ENCODE data around the gene PRAMEF11. TPM values are rescaled to one million over a fixed set of nuclear protein-coding genes. Genes with fewer than 3 reads are reported as not detected.

The PRAMEF11 gene
- total and polyA plus RNA-seq, 10 of the 15 experiments (the other 5 are each of a cell fraction or from before 2014, with no cell fraction given) = not detected

- 19% methylated on average over 8 of the region's 8 CpGs for WGBS (ENCODE audit: insufficient coverage, insufficient replicate concordance, low lambda C conversion rate, missing lambda C conversion rate)
- Histone ChIP-seq H3K4me1 (ENCODE audit: control insufficient read depth, insufficient read depth, low read length) (no peaks in the 10 kb centered on the region), H3K27ac (ENCODE audit: control insufficient read depth, insufficient read depth) (no peak overlapping the region), H2AFZ (ENCODE audit: control insufficient read depth, low read depth, low read length) (no peak overlapping the region), H3K4me3 (no peak overlapping the region), H3K79me2 (ENCODE audit: control insufficient read depth, insufficient read depth, low read length) (no peaks in the 10 kb centered on the region), H3K27me3 (replicated peaks in 1 of 2; ENCODE audit: control insufficient read depth in 2 of 2, insufficient read depth in 2 of 2, low read length in 1 of 2) (no peaks in the 10 kb centered on the region; a peak in 1 of 4 replicates), H3K9ac (ENCODE audit: control insufficient read depth, insufficient read depth, low read length) (no peak overlapping the region), H4K20me1 (ENCODE audit: control insufficient read depth, insufficient read depth) (no peaks in the 10 kb centered on the region), H3K9me3 (replicated peaks; ENCODE audit: control insufficient read depth, insufficient read depth, low read length) (no peaks in the 10 kb centered on the region), H3K36me3 (ENCODE audit: control insufficient read depth in 2 of 2, insufficient read depth in 2 of 2, low read length in 1 of 2) (no peaks in the 10 kb centered on the region), H3K4me2 (ENCODE audit: control insufficient read depth, insufficient read depth) (no peak overlapping the region)
- FAIRE-seq (no peak), ATAC-seq (no peak), DNase-seq (ENCODE audit: low read depth, low spot score) (no peak)
- TF ChIP-seq SP1 (IDR thresholded peaks at IDR 0.05; ENCODE audit: low read depth, low read length) (no peak), PKNOX1 (IDR thresholded peaks at IDR 0.05) (no peak), PBX3 (IDR thresholded peaks at IDR 0.05; ENCODE audit: insufficient replicate concordance, low read depth, low read length) (no peak), ZZZ3 (IDR thresholded peaks at IDR 0.05; ENCODE audit: control insufficient read depth, insufficient read length, low read depth) (no peak), MEF2B (IDR thresholded peaks at IDR 0.05; ENCODE audit: partially characterized antibody, poor library complexity, severe bottlenecking) (no peak), SREBF1 (IDR thresholded peaks at IDR 0.05; ENCODE audit: low read length) (no peak), ZBTB40 (IDR thresholded peaks at IDR 0.05; ENCODE audit: borderline replicate concordance) (no peak), ATF3 (IDR thresholded peaks at IDR 0.05; ENCODE audit: borderline replicate concordance, extremely low read depth, low read depth, low read length) (no peak), ZNF207 (IDR thresholded peaks at IDR 0.05; ENCODE audit: borderline replicate concordance) (no peak), FOS (IDR thresholded peaks at IDR 0.05; ENCODE audit: borderline replicate concordance, extremely low read depth, insufficient read length) (no peak), IKZF2 (IDR thresholded peaks at IDR 0.05) (no peak), TCF3 (IDR thresholded peaks at IDR 0.05; ENCODE audit: borderline replicate concordance, insufficient read depth, low read depth, low read length) (no peak), BACH1 (IDR thresholded peaks at IDR 0.05; ENCODE audit: borderline replicate concordance) (no peak), RELB (IDR thresholded peaks at IDR 0.05; ENCODE audit: low read depth) (no peak)
- intact Hi-C loops (cut with micrococcal nuclease; ENCODE audit: unreplicated experiment) (no loop called here), in situ Hi-C loops (cut with MboI) (no loop called here)
- ChIA-PET POLR2A (no interaction called here), SMC1A (ENCODE audit: uncharacterized antibody, unreplicated experiment) (no interaction called here), CTCF (interaction anchor here (1.4 kb wide), 1 partner anchor 11 kb away, joined by 3 read pairs; no protein-coding TSS in a partner anchor), RAD21 (ENCODE audit: unreplicated experiment) (no interaction called here)
- no TSS peak for BruUV-seq (replicated peaks)
Measured at GRCh38 chr1:12775443-12775842, 55.8 kb downstream of the PRAMEF11 start.

Data from GM12878 (cell line).